Melanocyte of skin (primary cell): Measurements from ENCODE around the gene UGT2B15. TPM values are rescaled to one million over a fixed set of nuclear protein-coding genes. Genes with fewer than 3 reads are reported as not detected.

Experiments used
- total RNA-seq, 2 donors: library from RNA; depleted of rRNA; stranded (reverse); fragments of >200 nt; gene quantifications; 2 replicates each; pipeline ENCODE4 v1.2.3, GENCODE V29; 2012

The UGT2B15 gene
- total RNA-seq, result not detected

GRCh38 chr4:68670479-68670939, at the start of gene UGT2B15:
Gene UGT2B15, minus strand, starts transcription at chr4:68670652. Its CDS starts 34 bp downstream, at chr4:68670618.

Other genes with a start within 250 kb of the UGT2B15 start
- gene TMPRSS11E, start 223.2 kb downstream of the UGT2B15 start, total RNA-seq, result not detected
- not detected for gene UGT2B17, start 94.3 kb downstream of the UGT2B15 start, total RNA-seq
- not detected for gene UGT2B10, start 145.3 kb upstream of the UGT2B15 start, total RNA-seq